ENCODE results near the gene PODN.
A peak's percentile ranks its signal among the peaks of the same experiment; 100 is the strongest.

The PODN gene

DNA sequence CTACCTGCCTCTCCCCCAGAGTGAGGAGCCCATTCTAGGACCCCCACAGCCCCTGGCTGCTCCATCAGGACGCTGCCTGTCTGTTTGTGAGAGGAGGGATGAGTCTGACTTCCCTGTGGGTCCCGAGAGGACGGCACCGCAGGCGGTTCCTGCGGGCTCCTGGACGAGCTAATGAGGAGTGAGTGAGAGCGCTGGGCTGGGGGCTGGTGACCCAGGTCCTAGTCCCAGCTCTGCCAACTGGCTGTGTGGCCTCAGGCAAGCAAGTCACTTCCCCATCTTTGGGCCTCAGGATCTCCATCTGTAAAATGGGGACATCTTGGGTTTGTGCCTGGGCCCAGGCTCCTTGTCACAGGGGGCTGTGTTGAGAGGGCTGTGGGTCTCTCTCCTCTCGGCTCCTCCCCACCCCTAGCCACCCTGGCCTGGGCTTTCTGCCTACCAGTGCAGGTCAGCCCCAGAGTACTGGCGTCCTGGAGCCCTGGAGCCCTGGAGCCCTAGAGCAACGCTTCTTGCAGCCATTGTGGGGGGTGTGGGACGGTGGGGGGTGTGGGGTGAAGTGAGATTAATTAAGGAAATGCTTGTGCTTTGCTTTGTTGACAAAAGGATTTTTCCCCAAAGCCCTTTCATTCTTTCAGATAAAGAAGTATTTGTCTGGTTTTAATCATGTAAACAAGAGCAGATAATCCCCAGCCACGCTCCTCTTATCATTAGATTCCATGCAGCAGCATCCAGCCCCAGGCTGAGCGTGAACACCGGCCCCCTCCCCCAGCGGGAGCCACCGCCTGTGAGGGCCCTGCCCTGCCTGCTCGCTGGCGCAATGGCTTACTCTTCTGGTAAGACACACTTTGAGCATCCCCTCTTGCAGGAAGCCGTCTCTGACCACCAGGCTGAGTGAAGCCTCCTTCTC lies 53.6 kb downstream of the PODN start:
- peak; percentile 19 for DNase-seq

DNA sequence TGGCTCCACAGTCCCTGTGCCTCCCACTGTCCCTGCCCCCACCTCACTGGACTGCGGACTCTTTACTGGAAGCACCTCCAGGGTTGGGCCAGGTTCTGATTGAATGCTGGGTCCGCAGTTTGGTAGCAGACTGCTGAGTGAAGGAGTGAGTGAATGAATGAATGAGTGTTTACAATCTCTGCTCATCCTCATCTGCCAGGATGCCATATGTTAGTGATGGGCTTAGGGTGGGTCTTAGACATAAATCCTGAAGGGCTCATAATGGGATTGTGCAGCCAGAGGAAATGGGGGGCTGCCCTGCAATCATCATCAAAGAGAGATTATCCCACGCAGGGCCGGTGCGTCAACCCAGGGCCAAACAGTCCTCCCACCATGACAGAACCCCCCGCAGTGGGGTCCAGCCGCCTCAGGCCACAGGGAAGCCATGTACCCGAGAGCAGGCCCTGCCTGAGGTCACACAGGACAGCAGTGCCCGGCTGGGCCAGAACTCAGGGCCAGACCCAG lies 54.3 kb downstream of the PODN start:
- DNase-seq, result no peak

DNA sequence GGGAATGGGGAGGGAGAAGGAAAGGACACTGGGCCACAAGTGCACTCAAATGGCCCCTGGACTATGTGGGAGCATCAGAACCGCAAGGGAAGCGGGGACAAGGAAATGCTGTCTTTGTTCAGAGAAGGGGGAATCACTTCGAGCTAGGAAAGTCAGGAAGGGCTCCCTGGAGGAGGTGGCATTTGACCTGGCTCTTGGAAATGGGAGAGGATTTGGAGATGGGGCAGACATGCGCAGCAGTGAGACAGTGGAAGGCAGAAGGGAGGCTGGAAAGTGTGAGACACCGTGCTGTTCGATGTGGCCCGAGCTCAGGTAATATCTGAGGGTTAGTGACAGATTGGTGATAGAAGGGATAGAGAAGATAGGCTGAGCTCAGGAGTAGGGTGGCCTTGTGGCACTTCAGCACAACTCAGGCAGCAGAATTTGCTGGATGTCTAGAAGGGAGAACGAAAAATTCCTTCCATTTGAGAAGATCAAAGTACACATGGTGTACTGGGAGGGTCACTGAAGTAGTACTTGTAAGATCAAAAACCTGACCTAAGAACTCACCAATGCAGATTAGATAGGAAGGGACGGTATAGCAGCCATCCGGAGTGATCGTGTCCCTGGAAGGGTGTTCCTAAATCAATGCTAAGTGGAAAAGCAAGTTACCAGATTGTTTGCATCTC lies 55.1 kb downstream of the PODN start:
- no peak for DNase-seq

DNA sequence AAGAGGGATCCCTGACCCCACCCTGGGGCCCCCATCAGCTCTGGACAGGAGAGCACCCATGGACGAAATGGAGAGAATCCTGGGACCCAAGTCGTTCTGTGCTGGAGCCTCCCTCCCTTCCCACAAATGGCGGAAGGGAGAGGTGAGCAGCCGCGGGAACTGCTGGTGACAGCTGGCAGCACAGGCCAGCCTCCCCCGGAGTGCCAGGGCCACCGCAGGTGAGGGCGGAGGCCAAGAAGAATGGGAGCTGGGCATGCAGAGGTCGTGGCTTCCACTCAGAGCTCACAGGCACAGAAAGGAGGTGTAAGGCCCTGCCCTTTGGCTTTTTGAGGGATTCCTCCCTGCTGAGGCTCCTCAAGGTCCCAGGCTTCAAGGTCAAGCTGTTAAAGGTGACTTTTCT lies 55.8 kb downstream of the PODN start:
- no peak for DNase-seq

DNA sequence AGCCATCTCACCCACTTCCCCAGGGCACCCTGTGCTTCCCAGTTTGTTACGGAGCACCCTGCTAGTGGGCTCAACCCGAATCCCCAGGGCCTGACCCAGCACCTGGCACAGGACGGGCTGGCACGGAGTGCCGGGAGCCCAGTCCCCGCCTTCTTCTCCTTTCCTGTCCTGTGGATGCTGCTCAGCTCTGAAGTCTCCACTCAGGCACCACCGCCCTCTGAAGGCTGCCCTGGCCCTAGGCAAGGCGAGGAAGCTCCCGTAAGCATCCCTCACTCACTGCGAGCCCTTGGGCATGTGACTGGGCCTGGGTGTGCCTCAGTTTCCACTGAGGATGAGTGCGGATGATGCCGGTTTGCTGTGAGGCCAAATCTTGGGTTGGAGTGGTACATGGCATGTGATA lies 58.6 kb downstream of the PODN start:
- DNase-seq, result no peak

DNA sequence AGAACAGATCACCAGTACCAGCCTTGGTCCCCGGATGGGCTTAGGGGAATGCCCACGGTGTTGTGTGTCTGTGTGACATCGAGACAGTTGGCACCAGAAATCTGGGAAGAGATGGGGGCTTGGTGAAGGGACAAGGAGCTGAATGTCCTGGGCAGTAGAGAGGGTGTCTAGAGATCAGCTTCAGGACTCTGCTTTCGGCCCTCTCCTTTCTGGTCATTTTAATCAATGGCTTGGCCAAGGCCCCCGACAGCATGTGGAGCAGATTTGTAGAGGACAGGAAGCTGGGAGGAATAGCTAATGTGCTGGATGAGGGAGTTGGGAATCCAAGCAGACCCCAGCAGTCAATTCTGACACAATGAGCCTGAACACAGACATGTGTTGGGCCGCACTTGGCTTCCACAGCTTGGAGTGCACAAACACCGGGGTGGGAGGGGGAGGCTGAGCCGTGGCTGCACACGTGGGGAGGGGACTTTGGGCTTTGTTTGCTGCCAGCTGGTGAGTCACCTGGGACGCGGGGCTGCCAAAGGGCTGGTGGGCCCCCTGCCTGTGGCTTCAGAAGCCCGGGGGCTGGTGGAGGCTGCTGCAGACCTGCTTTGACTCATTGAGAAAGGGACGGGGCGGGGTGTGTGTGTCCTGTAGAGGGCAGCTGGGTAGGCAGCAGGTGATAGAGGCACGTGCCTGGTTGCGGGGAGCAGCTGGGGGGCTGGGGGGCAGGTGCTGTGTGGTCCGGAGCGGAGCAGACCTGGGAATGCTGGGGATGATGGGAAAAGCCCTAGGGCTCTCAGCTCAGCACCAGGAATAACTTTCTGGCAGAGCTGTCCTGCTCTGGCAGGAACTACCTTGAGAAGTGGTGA lies 59.5 kb downstream of the PODN start:
- DNase-seq, result peak; percentile 80

DNA sequence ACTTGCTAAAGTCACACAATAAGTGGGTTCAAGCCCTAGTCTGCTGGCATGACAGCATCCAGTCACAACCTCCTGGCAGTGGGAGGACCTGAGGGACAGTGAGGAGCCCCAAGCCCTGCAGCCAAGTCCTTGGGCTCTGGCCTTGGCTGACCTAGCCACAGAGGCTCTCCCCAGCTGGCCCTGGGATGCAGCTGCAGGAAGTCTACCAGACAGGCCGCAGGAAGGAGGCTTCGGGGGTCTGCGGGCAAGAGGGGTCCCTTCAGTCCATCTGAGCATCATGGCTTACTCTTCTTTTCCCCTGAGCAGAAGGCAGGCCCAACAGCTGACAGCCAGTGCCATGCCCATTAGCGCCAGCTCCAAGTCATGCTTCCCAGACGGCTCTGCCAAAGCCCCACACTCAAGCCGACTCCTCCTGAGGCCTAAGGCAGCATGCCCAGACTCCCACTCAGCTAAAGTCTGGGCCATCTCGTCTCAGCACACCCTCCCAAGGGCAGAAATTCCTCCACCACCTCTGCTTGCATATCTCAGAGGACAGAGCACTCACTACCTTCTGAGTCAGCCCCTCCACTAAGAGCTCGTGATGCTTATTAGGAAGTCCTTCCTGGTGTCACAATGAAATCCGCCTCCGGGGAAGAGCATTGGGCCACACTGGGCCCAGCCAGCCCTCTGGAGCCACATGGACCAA lies 60.3 kb downstream of the PODN start:
- peak; percentile 50 for DNase-seq

DNA sequence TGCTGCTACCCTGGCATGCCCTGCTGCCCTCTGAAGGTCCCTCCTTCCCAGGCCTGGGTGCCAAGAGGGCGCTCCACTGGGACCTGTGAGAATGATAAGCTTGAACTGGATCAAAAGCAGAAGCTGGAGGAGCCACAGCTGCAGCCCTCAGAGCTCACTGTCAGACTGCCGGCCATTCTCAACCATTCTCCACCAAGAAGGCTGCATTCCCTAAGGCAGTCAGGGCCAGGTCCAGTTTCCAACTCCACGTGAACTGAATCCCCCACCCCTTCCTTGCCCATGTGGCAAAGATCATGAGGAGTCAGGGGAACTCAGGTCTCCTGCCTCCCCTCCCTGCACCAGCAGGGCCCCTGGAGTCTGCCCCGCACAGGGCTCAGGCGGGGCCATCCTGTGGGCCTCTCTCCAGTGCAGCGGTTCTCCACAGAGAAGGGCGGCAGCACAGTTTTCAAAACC lies 61.0 kb downstream of the PODN start:
- DNase-seq, result no peak

DNA sequence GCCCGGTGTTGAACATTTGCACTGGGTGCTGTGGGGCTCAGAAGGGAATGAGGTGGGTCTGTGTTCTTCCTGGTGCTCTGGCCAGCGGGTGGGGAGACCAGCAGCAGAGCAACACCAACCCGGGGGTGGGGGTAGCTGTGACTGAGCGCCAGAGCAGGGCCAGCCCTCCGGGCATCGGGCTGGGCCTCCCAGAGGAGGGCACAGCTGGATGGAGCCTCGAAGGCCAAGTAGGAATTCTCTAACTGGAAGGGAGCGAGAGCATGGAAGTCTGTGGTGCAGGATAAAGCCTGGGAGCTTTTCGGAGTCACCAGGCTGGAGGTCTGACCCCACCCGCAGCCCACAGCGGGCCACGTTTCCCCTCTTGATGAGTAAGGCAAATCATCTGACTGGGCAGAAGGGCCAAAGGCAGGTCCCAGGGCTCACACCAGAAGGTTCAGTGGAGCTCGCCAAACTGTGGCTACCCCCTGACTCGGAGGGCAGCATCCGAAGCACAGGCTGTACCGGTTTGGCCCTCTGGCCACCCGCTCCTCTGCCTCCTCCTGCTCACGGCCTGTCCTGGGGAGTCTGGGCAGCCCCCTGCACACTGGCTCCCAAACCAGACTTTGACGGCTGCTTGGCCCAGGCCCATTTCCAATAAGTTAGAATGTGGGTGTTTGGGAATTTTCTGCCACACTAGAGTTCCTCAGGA lies 61.6 kb downstream of the PODN start:
- no peak for DNase-seq

DNA sequence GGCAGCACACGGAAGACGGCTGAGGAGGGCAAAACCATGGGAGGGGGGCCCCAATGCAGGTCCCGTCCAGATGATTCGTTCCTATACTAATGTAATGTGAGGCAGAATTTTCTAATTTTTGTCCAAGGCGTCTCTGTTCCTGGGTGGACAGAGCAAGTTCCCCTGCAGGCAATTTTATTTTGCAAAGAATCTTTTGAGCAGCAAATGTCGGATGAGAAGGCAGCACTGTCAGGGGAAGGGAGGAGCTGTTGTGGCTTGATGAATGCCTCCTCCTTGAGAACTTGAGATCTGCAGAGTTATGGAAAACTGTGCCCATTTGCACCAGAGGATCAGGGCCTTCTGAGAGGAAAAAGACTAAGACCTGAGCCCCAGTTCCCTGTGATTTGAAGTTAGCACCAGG lies 63.1 kb downstream of the PODN start:
- no peak for DNase-seq

DNA sequence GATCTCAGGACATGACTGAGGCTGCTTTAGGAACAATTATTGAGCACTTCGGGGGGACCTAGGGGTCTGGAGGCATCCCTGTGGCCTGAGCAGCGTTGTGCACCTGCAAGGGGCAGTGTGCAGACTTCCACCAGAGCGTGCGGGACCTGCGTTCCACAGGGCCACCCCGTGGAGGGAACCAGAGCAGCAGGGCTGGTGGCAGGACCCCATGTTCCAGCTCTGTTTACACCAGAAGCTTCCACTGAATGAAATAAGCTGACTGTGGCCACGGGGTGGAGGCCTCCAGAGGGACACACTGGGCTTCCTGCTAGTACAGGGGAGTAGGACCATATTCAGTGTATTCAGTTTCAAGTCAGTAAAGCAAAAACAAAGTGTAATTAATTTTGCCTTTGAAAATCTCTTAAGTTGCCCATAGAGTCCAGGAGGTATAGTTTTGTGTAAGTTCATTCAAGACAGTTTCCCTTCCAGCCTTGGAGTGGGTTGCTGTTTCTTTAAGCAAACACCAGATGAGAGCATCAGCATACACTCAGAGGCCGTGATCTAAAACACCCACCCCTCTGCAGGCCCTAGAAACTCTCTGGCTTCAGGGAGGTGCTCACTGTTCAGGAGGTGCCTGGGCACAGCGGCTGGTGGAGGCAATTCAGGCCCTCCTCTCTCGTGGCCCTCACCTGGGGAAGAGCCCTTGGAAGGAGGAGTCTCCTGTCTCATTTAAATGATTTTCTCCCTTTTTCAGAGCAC lies 63.8 kb downstream of the PODN start:
- no peak for DNase-seq

DNA sequence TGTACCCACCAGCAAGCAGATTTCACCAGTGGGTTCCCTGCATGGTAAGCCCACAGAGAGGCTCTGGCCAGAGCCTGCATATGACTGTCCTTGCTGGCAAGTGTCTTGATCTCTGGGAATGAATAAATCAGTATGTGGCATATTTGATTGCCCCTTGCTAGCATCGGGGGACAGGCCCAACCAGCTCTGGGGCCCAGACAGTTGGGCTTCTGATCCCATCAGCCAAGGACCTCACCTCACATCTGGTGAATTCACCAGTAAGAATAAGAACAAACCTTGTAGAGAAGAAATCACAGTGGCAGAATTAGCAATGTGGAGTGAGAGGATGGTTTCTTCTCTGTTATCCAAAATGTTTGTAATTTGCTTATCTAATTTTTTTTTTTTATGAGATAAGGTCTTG lies 64.5 kb downstream of the PODN start:
- DNase-seq, result no peak

DNA sequence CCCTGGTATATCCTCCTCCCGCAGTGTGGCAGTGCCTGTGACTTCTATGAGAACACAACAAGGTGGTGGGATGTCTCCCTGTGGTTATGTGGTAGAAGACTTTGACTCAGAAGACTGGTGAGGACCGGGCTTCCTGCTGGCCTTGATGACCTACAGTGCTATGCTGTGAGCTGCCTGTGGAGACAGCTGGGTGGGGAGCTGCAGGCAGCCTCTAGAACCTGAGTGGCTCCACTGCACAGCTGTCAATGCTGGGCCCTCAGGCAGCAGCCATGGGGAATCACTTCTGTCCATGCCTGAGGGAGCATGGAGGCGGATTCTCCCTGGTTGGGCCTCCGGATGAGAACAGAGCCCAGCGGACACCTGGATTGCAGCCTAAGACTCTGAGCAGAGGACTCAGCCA lies 65.5 kb downstream of the PODN start:
- DNase-seq, result no peak

DNA sequence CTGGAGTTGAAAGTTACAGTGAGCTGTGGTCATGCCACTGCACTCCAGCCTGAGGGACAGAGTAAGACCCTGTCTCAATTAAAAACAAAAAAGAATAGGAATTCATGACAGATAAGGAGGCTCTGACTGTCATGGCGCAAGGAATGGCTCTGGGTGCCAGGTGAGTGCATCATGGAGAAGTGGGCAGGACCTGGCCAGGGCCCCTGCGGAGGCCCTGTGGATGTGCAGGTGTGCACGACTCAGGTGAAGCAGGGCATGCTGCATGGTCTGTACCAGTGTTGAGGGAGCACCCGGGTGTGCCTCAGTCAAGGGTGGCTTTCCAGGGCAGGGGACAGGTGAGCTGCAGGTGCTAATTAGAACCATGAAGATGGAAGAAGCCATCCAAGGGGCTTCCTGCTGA lies 66.4 kb downstream of the PODN start:
- no peak for DNase-seq

DNA sequence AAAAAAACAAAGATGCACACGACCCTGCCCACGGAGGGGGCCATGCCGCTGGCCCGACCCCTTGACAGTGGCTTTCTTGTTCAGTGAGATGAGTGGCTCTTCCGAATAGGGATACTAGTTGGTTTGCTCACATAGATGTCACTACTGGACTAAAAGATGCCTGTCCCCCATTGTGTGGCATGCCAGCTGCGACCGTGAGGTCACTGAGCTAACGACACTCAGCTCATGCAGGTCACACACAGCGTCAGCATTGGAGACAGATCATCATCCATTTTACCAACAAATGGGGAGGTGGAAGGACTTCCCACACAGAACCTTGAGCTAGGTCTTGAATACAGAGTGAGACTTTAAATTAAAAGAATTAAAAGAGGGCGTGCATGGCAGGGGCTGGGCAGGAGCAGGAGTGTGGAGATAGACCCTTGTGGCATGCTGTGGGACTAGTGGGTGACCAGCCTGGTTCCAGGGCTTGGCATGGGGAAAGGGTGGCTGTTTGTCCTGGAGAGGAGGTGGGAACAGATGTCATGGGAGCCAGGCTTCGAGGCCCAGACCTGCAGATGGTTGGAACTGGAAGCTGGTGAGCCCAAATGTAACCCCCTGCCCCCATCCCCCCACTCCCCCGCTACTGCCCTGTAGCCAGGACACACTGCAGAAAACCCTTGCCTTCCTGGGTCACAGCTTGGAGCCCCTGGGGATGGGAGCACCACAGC lies 68.0 kb downstream of the PODN start:
- no peak for DNase-seq

DNA sequence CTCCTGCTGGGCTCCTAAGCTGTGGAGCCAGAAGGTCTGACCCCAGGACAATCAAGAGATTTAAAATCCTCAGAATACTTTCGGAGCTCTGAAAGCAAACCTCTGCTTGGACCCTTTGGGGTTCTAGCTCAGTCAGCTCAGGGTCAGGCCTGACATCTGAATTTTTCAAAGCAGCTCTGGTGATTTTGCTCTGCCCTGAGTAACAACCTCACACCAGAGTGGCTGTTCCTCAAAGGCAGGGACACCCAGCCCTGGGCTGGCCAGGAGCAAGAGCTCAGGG lies 68.5 kb downstream of the PODN start:
- DNase-seq, result no peak

DNA sequence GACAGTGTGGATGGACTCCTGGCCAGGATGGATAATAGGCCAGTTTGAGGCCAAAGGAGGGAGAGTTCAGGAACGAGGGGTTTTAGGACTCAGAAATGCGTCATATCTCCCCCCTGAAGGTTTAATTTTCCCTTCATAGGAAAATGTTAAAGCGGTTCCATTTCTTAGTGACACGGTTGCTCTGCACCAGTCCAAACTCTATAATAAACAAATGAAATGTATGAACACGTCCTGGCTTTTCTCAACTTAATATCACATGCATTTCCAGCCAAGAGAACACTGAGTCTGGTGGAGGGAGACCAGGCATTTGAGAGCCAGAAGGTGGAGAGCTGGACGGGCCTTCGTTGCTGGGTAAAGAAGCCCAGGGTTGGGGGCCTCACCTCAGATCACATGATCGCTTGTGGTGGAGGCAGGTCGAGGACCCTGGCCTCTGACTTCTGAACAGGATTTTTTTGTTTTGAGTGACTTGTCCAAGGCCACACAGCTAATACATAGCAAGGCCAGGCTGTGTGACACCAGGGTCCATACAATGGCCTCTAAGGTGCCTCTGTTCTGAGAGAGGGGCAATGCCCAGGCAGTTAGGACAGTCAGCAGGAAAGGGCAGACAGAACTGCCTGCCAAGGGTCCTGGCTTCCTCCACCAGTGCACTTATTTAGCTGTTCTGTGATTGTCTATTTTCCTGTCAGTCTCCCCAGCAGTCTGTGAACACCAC lies 69.0 kb downstream of the PODN start:
- no peak for DNase-seq

DNA sequence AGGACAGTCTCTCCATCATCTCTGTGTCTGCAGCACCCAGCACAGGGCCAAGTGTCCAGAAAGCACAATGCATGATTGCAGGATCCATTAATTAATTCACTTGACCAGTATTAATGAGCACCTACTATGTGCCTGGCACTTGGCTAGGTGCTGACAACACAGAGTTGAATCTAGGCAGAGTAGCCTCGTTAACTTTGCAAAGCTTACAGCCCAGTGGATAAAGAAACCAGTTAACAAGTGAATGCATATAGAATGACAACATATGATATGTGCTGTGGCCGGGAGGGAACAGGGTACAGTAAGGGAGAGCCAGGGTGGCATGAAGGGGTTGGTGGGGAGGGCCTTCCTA lies 69.6 kb downstream of the PODN start:
- no peak for DNase-seq

DNA sequence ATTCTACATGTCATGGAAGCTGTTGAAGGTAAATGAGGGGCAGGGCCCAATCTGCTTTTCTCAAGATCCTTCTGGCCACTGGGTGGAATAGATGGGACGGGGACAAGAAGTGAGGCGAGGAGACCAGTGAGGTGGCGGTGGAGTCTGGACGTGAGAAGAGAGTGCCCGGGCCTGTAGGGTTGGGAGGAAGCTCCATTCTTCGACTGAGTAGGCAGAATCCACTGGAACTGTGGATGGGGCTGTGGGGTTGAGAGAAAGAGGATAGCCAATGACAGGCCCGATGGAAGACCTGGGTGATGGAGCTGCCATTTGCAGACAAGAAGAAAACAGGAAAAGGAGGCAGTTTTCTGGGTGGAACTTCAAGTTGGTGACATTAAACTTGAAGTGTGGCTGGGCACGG lies 70.2 kb downstream of the PODN start:
- DNase-seq, result no peak

Data from fibroblast of skin of abdomen (primary cell).